ENCODE data around the gene ROCK2. TPM values are rescaled to one million over a fixed set of nuclear protein-coding genes. Genes with fewer than 3 reads are reported as not detected.
A peak's percentile ranks its signal among the peaks of the same experiment; 100 is the strongest.

The ROCK2 gene
- total and polyA plus RNA-seq, 2 donors (not counting 1 experiment from before 2014, with no cell fraction given), result 32.0 to 58.1 TPM

- no peak overlapping the region for H3K4me3 ChIP-seq (replicated peaks in 1 of 4; ENCODE audit: control extremely low read depth in 1 of 4, insufficient read depth in 1 of 4, low read depth in 3 of 4, low read length in 4 of 4)
- DNase-seq (ENCODE audit: low read depth in 2 of 2), result no peak
These were observed 36.5 kb downstream of the ROCK2 start for GRCh38 chr2:11307764-11308415.

GRCh38 chr2:11305958-11306357, 38.5 kb downstream of the ROCK2 start:
- peak overlapping the region; percentile 36 for H3K4me2 ChIP-seq (ENCODE audit: extremely low read depth, insufficient read depth, low read length)
- no peaks in the 10 kb centered on the region for H3K36me3 ChIP-seq (ENCODE audit: control insufficient read depth, insufficient read depth, low read length)
- no peak overlapping the region for H3K9ac ChIP-seq (ENCODE audit: insufficient read depth, low read length)
- no peaks in the 10 kb centered on the region for H4K20me1 ChIP-seq (ENCODE audit: control insufficient read depth, extremely low read depth, insufficient read depth, low read length)
- no peaks in the 10 kb centered on the region for H3K9me3 ChIP-seq (ENCODE audit: control insufficient read depth, insufficient read depth, low read depth, low read length)
- peaks cover 4% of the 10 kb centered on the region for H3K4me1 ChIP-seq (ENCODE audit: control insufficient read depth, extremely low read depth, insufficient read depth, low read length)
- peak; percentile 92 to 93 for DNase-seq (ENCODE audit: low read depth in 2 of 2)
- peak overlapping the region; percentile 38 for H3K27ac ChIP-seq (ENCODE audit: insufficient read depth, low read length)
- H3K4me3 ChIP-seq (replicated peaks in 1 of 4; ENCODE audit: control extremely low read depth in 1 of 4, insufficient read depth in 1 of 4, low read depth in 3 of 4, low read length in 4 of 4), result no peak overlapping the region
- H3K27me3 ChIP-seq (ENCODE audit: control insufficient read depth, insufficient read depth, low read length), result no peaks in the 10 kb centered on the region
- peaks cover 76% of the 10 kb centered on the region for H3K79me2 ChIP-seq (ENCODE audit: control insufficient read depth, insufficient read depth, low read length)
- H2AFZ ChIP-seq (ENCODE audit: low read length), result no peak overlapping the region
- TF ChIP-seq CTCF (conservative IDR thresholded peaks at IDR 0.05 in 1 of 2, IDR thresholded peaks at IDR 0.05 in 1 of 2; ENCODE audit: low read depth in 1 of 2, low read length in 2 of 2) (no peak), EZH2 (IDR thresholded peaks at IDR 0.05; ENCODE audit: low read length, missing control alignments) (no peak)

More at GRCh38 chr2:11307764-11308415, 36.5 kb downstream of the ROCK2 start:
- Histone ChIP-seq H3K27me3 (ENCODE audit: control insufficient read depth, insufficient read depth, low read length) (no peaks in the 10 kb centered on the region), H3K27ac (ENCODE audit: insufficient read depth, low read length) (no peak overlapping the region), H3K9me3 (ENCODE audit: control insufficient read depth, insufficient read depth, low read depth, low read length) (no peaks in the 10 kb centered on the region), H3K79me2 (ENCODE audit: control insufficient read depth, insufficient read depth, low read length) (peaks cover 79% of the 10 kb centered on the region), H3K36me3 (ENCODE audit: control insufficient read depth, insufficient read depth, low read length) (no peaks in the 10 kb centered on the region), H2AFZ (ENCODE audit: low read length) (no peak overlapping the region), H4K20me1 (ENCODE audit: control insufficient read depth, extremely low read depth, insufficient read depth, low read length) (no peaks in the 10 kb centered on the region), H3K4me2 (ENCODE audit: extremely low read depth, insufficient read depth, low read length) (no peak overlapping the region), H3K4me1 (ENCODE audit: control insufficient read depth, extremely low read depth, insufficient read depth, low read length) (peaks cover 4% of the 10 kb centered on the region), H3K9ac (ENCODE audit: insufficient read depth, low read length) (no peak overlapping the region)
- TF ChIP-seq CTCF (conservative IDR thresholded peaks at IDR 0.05 in 1 of 2, IDR thresholded peaks at IDR 0.05 in 1 of 2; ENCODE audit: low read depth in 1 of 2, low read length in 2 of 2), result no peak
- TF ChIP-seq EZH2 (IDR thresholded peaks at IDR 0.05; ENCODE audit: low read length, missing control alignments), result no peak

- Histone ChIP-seq H2AFZ (ENCODE audit: low read length) (no peak overlapping the region), H3K9ac (ENCODE audit: insufficient read depth, low read length) (no peak overlapping the region), H3K9me3 (ENCODE audit: control insufficient read depth, insufficient read depth, low read depth, low read length) (no peaks in the 10 kb centered on the region), H3K4me1 (ENCODE audit: control insufficient read depth, extremely low read depth, insufficient read depth, low read length) (peaks cover 4% of the 10 kb centered on the region), H3K27me3 (ENCODE audit: control insufficient read depth, insufficient read depth, low read length) (no peaks in the 10 kb centered on the region), H3K4me2 (ENCODE audit: extremely low read depth, insufficient read depth, low read length) (peak overlapping the region; percentile 26), H3K27ac (ENCODE audit: insufficient read depth, low read length) (peak overlapping the region; percentile 38), H4K20me1 (ENCODE audit: control insufficient read depth, extremely low read depth, insufficient read depth, low read length) (no peaks in the 10 kb centered on the region), H3K4me3 (replicated peaks in 1 of 4; ENCODE audit: control extremely low read depth in 1 of 4, insufficient read depth in 1 of 4, low read depth in 3 of 4, low read length in 4 of 4) (no peak overlapping the region), H3K36me3 (ENCODE audit: control insufficient read depth, insufficient read depth, low read length) (no peaks in the 10 kb centered on the region), H3K79me2 (ENCODE audit: control insufficient read depth, insufficient read depth, low read length) (peaks cover 75% of the 10 kb centered on the region)
- DNase-seq (ENCODE audit: low read depth in 2 of 2), result peak in 1 of 2 donors; percentile 26
- TF ChIP-seq CTCF (conservative IDR thresholded peaks at IDR 0.05 in 1 of 2, IDR thresholded peaks at IDR 0.05 in 1 of 2; ENCODE audit: low read depth in 1 of 2, low read length in 2 of 2) (no peak), EZH2 (IDR thresholded peaks at IDR 0.05; ENCODE audit: low read length, missing control alignments) (no peak)
These were observed 39.1 kb downstream of the ROCK2 start for GRCh38 chr2:11305338-11305737.
